OCI-LY1 (cell line): Measurements from ENCODE around the gene SRMS.

Experiments
- CTCF ChIP-seq: fragments of 200-600 bp; sonication (generic), shearing (Covaris generic); IDR thresholded peaks from 2 replicates; pipeline ENCODE4 v1.5.1; 2017; ENCODE audit warnings: mild to moderate bottlenecking, antibody characterized with exemption, low read length, moderate library complexity, mixed read lengths
- EZH2 ChIP-seq: fragments of 200-600 bp; sonication (generic), shearing (Covaris generic); IDR thresholded peaks from 2 replicates; pipeline ENCODE4 v1.8.0; 2017; ENCODE audit warnings: borderline replicate concordance, mixed run types, mild to moderate bottlenecking, antibody characterized with exemption, low read length, moderate library complexity, mixed read lengths

DNA sequence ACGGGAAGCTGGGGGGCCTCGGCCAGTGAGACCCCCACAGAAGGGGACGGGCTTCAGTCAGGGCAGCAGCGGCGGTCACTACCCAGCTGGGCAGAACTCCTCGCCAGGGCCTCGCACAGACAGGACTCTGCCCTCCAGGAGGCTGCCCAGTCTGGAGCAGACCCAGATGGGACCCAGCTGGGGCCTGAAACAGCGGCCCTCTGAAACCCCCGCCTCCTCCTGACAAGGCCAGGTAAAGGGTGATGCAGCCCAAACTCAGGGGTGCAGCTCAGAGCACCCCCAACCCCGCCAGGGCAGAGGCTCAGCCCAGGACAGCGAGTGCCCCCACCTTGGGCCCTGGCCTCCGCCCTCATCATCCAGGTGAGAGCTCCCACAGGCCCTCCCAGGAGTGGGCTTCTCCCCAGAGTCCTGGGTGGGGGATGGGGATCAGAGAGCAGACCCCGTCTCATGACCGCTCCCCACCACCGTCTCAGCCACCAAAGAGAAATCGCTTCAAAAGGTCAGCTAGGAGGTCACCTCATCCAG lies 50.9 kb downstream of the SRMS start:
- TF ChIP-seq CTCF (no peak), EZH2 (no peak)
